Panc1 (cell line): ENCODE measurements around the gene TPGS1.

Source experiments
- POLR2AphosphoS5 ChIP-seq: IDR thresholded peaks from 2 replicates; pipeline ENCODE4 v1.6.1; 2012; ENCODE audit warnings: mild to moderate bottlenecking, low read depth, low read length, moderate library complexity
- SIN3A ChIP-seq: IDR thresholded peaks from 2 replicates; pipeline ENCODE4 v1.6.1; 2012; ENCODE audit warnings: low read depth, mild to moderate bottlenecking, low read length, moderate library complexity, borderline replicate concordance; ENCODE audit not compliant: insufficient read depth
- TCF7L2 ChIP-seq: IDR thresholded peaks from 2 replicates; pipeline ENCODE4 v1.6.1; 2011; ENCODE audit warnings: mild to moderate bottlenecking, low read depth, low read length, inconsistent platforms
- TF ChIP-seq, protein P1 (sequence below), 2 experiments: IDR thresholded peaks; 2 replicates each; pipeline ENCODE4 v1.6.1; 2011 to 2012; ENCODE audit warnings: low read depth in 2 of 2, control low read depth in 1 of 2, low read length in 1 of 2, mild to moderate bottlenecking in 1 of 2, moderate library complexity in 1 of 2; ENCODE audit not compliant: insufficient read depth in 1 of 2
- TF ChIP-seq, protein P2 (sequence below): fragments of 450-650 bp; IDR thresholded peaks from 2 replicates; pipeline ENCODE4 v1.5.1; 2017; ENCODE audit warnings: mild to moderate bottlenecking

- TF ChIP-seq, protein P1, sequence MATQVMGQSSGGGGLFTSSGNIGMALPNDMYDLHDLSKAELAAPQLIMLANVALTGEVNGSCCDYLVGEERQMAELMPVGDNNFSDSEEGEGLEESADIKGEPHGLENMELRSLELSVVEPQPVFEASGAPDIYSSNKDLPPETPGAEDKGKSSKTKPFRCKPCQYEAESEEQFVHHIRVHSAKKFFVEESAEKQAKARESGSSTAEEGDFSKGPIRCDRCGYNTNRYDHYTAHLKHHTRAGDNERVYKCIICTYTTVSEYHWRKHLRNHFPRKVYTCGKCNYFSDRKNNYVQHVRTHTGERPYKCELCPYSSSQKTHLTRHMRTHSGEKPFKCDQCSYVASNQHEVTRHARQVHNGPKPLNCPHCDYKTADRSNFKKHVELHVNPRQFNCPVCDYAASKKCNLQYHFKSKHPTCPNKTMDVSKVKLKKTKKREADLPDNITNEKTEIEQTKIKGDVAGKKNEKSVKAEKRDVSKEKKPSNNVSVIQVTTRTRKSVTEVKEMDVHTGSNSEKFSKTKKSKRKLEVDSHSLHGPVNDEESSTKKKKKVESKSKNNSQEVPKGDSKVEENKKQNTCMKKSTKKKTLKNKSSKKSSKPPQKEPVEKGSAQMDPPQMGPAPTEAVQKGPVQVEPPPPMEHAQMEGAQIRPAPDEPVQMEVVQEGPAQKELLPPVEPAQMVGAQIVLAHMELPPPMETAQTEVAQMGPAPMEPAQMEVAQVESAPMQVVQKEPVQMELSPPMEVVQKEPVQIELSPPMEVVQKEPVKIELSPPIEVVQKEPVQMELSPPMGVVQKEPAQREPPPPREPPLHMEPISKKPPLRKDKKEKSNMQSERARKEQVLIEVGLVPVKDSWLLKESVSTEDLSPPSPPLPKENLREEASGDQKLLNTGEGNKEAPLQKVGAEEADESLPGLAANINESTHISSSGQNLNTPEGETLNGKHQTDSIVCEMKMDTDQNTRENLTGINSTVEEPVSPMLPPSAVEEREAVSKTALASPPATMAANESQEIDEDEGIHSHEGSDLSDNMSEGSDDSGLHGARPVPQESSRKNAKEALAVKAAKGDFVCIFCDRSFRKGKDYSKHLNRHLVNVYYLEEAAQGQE (IDR thresholded peaks at IDR 0.05; ENCODE audit: insufficient read depth in 1 of 2, low read depth in 2 of 2, low read length in 1 of 2): no peak
- TF ChIP-seq, protein P2, sequence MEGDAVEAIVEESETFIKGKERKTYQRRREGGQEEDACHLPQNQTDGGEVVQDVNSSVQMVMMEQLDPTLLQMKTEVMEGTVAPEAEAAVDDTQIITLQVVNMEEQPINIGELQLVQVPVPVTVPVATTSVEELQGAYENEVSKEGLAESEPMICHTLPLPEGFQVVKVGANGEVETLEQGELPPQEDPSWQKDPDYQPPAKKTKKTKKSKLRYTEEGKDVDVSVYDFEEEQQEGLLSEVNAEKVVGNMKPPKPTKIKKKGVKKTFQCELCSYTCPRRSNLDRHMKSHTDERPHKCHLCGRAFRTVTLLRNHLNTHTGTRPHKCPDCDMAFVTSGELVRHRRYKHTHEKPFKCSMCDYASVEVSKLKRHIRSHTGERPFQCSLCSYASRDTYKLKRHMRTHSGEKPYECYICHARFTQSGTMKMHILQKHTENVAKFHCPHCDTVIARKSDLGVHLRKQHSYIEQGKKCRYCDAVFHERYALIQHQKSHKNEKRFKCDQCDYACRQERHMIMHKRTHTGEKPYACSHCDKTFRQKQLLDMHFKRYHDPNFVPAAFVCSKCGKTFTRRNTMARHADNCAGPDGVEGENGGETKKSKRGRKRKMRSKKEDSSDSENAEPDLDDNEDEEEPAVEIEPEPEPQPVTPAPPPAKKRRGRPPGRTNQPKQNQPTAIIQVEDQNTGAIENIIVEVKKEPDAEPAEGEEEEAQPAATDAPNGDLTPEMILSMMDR: no peak
- TF ChIP-seq SIN3A (no peak), POLR2AphosphoS5 (no peak), TCF7L2 (no peak)
These were observed 47.5 kb downstream of the TPGS1 start for GRCh38 chr19:554817-555216.
